ENCODE measurements around the gene ATXN10. TPM values are rescaled to one million over a fixed set of nuclear protein-coding genes. Genes with fewer than 3 reads are reported as not detected.

ATXN10 gene
- total and polyA plus RNA-seq, 12 donors, result 11.8 to 169 (median 142) TPM

DNA sequence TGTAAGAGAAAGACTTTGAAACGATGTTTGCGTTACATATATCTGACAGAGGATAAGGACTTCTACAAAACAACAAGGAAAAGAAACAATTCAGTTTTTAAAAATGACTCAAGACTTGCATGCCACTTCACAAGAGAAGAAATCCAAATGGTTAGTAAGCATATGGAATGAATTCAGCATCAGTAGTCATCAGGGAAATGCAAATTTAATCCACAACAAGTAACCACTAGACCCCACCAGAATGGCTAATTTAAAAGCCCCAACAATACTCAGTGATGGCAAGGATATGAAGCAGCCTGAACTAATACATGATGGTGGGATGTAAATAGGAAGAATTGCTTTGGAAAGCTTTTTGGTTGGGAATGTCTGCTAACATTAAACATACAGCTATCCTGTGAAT is 142.6 kb downstream of the ATXN10 start:
- H3K27me3 ChIP-seq, result no peaks in the 10 kb centered on the region
- ATAC-seq (no peak), DNase-seq (no peak)
- TF ChIP-seq, protein P1, sequence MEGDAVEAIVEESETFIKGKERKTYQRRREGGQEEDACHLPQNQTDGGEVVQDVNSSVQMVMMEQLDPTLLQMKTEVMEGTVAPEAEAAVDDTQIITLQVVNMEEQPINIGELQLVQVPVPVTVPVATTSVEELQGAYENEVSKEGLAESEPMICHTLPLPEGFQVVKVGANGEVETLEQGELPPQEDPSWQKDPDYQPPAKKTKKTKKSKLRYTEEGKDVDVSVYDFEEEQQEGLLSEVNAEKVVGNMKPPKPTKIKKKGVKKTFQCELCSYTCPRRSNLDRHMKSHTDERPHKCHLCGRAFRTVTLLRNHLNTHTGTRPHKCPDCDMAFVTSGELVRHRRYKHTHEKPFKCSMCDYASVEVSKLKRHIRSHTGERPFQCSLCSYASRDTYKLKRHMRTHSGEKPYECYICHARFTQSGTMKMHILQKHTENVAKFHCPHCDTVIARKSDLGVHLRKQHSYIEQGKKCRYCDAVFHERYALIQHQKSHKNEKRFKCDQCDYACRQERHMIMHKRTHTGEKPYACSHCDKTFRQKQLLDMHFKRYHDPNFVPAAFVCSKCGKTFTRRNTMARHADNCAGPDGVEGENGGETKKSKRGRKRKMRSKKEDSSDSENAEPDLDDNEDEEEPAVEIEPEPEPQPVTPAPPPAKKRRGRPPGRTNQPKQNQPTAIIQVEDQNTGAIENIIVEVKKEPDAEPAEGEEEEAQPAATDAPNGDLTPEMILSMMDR (IDR thresholded peaks at IDR 0.05), result no peak
- WGBS, 2 donors, result 99% methylated on average over 2 of the region's 2 CpGs
- H3K36me3 ChIP-seq, result peaks cover 0 to 72% (median 8%) of the 10 kb centered on the region in 9 donors
- intact Hi-C loops (cut with DNase I), result no loop called here
- H3K4me1 ChIP-seq, result peaks cover 0 to 11% (median 3%) of the 10 kb centered on the region in 9 donors
- H3K4me3 ChIP-seq, result no peak overlapping the region
- H3K9me3 ChIP-seq, result no peaks in the 10 kb centered on the region
- H3K27ac ChIP-seq, result no peak overlapping the region

DNA sequence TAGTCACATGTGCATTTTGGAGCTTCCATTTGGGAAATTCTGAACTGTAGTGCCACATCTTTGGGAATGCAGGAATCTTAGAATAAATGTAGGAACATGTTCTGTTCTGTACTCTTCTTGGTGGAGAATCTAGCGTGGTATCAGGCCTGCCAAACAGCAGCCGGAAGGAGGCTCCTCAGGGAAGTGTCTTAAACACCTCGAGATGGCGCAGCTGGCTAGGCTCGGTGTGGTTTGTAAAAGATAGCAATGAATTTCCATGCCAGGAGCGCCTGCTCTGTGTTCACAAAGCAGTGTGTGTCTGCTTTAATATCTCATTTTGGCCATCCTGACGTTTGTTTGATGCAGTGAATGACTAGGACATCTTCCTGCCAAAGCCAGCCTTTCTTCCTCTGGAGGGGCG is 145.1 kb downstream of the ATXN10 start:
- peaks cover 0 to 11% (median 3%) of the 10 kb centered on the region in 9 donors for H3K4me1 ChIP-seq
- no peaks in the 10 kb centered on the region for H3K27me3 ChIP-seq
- DNase-seq, result no peak
- TF ChIP-seq, protein P1 (IDR thresholded peaks at IDR 0.05), result no peak
- H3K27ac ChIP-seq, result no peak overlapping the region
- 79 to 83% methylated on average over 8 of the region's 8 CpGs for WGBS, 2 donors
- H3K4me3 ChIP-seq, result no peak overlapping the region
- H3K9me3 ChIP-seq, result no peaks in the 10 kb centered on the region
- H3K36me3 ChIP-seq, result peaks cover 0 to 71% (median 6%) of the 10 kb centered on the region in 9 donors
- intact Hi-C loops (cut with DNase I), result no loop called here
- no peak for ATAC-seq

DNA sequence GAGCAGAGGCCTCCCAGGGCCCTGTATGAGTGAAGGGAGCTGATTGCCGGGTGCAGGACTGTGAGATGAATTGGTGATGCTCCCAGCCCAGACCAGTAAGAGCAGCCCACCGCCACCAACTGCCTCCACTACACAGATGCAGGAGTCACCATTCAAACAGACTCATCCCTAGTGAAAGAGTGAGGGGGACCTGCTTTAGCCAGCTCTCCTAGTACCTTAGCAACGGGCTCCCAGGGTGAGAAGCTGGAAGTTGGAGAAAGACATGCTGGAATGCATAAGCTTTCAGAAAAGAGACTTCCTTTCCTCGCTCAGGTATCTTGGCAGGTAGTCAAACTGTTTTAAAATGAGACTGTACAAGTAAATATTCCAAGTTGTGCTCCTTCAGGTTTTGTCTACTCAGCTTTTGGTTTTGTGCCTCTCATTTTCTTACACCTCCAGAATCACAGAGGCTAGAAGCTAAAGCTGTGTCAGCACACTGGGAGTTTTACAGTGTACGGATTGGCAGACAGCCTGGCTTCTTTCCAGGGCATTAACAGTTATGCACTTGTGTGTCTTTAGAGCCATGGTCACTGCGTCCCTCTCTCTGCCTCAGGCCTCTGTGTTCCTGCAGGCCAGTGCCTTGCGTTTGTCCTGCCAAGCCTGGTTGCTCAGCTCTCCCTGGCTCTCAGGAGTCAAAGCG is 146.2 kb downstream of the ATXN10 start:
- DNase-seq, result peak; percentile 30 to 58

DNA sequence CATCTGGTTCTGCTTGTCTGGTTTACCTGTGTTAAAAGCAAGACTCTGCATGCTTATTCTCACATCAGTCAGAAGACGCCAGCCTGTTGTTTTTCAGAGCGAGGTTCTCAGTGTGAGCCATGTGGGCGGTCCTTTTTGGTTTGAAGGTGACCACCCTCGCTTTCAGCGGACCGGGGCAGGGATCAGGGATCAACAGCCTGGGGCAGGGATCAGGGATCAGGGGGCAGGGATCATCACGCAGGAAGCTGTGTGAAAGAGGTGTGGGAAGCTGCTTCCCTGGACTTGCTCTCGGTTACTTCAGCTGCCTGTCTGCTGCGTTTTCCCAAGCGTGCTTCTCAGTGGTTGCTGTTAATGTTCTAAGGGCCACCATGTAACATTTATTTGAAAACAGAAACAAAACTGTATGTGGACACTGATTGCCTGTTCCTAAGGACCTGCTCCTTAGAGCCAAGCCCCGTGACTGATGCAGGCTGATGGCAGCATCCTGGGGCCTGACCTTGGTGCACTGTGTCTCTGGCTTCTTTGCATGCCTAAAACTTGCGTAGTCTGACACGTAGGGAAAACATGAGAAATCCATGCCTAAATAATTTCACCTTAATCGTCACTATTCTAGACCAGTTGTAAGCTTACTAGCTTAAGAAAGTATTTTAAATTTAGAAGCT is 146.9 kb downstream of the ATXN10 start:
- no peak for DNase-seq

More for the DNA sequence above, 146.2 kb downstream of the ATXN10 start:
- H3K27me3 ChIP-seq, result no peaks in the 10 kb centered on the region
- peak; percentile 61 to 97 (median 92) for ATAC-seq
- TF ChIP-seq, protein P1 (IDR thresholded peaks at IDR 0.05), result no peak
- H3K27ac ChIP-seq, result no peak overlapping the region
- intact Hi-C loops (cut with DNase I), result no loop called here
- H3K4me1 ChIP-seq, result peaks cover 0 to 11% (median 3%) of the 10 kb centered on the region in 9 donors
- 64 to 70% methylated on average over 8 of the region's 8 CpGs for WGBS, 2 donors
- H3K9me3 ChIP-seq, result no peaks in the 10 kb centered on the region
- H3K36me3 ChIP-seq, result peaks cover 0 to 61% (median 6%) of the 10 kb centered on the region in 9 donors
- no peak overlapping the region for H3K4me3 ChIP-seq

More for the DNA sequence above, 146.9 kb downstream of the ATXN10 start:
- H3K27ac ChIP-seq, result no peak overlapping the region
- WGBS, 2 donors, result 87 to 89% methylated on average over 14 of the region's 14 CpGs
- no peaks in the 10 kb centered on the region for H3K27me3 ChIP-seq
- H3K4me1 ChIP-seq, result peaks cover 0 to 11% (median 3%) of the 10 kb centered on the region in 9 donors
- peak in 1 of 8 donors; percentile 19 for ATAC-seq
- TF ChIP-seq, protein P1 (IDR thresholded peaks at IDR 0.05), result no peak
- intact Hi-C loops (cut with DNase I), result no loop called here
- no peak overlapping the region for H3K4me3 ChIP-seq
- no peaks in the 10 kb centered on the region for H3K9me3 ChIP-seq
- H3K36me3 ChIP-seq, result peaks cover 0 to 55% (median 0%) of the 10 kb centered on the region in 9 donors
